ENCODE measurements around the gene UGT2B7.
"Not testable (repeated sequence)": the region's sequence is repeated elsewhere in the genome, so short reads cannot be mapped to it uniquely, and the experiment has no call there.

DNA sequence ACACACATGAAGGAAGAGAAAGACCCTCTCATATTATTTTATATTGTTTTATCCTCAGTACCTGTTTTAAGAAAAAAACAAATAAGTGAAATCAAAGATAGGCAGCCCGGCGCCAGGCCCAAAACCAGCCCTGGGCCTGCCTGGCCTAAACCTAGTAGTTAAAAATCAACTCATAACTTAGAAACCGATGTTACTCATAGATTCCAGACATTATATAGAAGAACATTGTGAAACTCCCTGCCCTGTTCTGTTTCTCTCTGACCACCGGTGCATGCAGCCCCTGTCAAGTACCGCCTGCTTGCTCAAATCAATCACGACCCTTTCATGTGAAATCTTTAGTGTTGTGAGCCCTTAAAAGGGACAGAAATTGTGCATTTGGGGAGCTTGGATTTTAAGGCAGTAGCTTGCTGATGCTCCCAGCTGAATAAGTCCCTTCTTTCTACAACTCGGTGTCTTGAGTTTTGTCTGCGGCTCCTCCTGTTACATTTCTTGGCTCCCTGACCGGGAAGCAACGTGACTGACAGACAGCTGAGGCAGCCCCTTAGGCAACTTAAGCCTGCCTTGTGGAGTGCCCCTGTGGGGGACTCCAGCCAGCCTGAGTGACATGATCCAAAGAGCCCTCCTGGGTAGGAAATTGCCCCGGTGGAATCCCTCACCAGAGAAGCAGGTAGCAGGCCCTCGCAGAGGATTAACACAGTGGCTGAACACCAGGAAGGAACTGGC, 45.3 kb upstream of the UGT2B7 start:
- TF ChIP-seq POLR2A (IDR thresholded peaks at IDR 0.05; ENCODE audit: low read length); GATA1 (IDR thresholded peaks at IDR 0.05; ENCODE audit: low read depth, low read length): not testable (repeated sequence)

All from erythroblast (primary cell).